Mesothelial cell of epicardium (in vitro differentiated cells): ENCODE results near the gene ZNF516. TPM values are rescaled to one million over a fixed set of nuclear protein-coding genes. Genes with fewer than 3 reads are reported as not detected.
A peak's percentile ranks its signal among the peaks of the same experiment; 100 is the strongest.

Source experiments
- DNase-seq, 2 experiments: peaks; one replicate each; pipeline ENCODE4 v3.0.0; 2021; ENCODE audit warnings: low spot score in 2 of 2; ENCODE audit not compliant: unreplicated experiment in 2 of 2
- H3K27ac Mint-ChIP-seq: 2 replicates; pipeline ENCODE4 v1.8.0; 2021; ENCODE audit warnings: mixed read lengths
- H3K27me3 Mint-ChIP-seq: 2 replicates; pipeline ENCODE4 v1.8.0; 2021; ENCODE audit warnings: low read depth, mixed read lengths
- H3K36me3 Mint-ChIP-seq: 2 replicates; pipeline ENCODE4 v1.8.0; 2021; ENCODE audit warnings: mixed read lengths
- H3K4me1 Mint-ChIP-seq: 2 replicates; pipeline ENCODE4 v1.8.0; 2021; ENCODE audit warnings: mixed read lengths
- H3K4me3 Mint-ChIP-seq: 2 replicates; pipeline ENCODE4 v1.8.0; 2021; ENCODE audit warnings: mild to moderate bottlenecking, moderate library complexity, mixed read lengths
- H3K9me3 Mint-ChIP-seq: 2 replicates; pipeline ENCODE4 v1.8.0; 2021; ENCODE audit warnings: mixed read lengths
- total RNA-seq: library from RNA; stranded (reverse); gene quantifications from 3 replicates; pipeline ENCODE4 v1.2.1, GENCODE V29; 2021
- TF ChIP-seq, protein P1 (sequence below): fragments of 200-600 bp; sonication (generic); IDR thresholded peaks from one replicate; pipeline ENCODE4 v1.5.0; 2021; ENCODE audit warnings: antibody characterized with exemption; ENCODE audit not compliant: unreplicated experiment

Gene ZNF516
- total RNA-seq, 1 donor from 2014 or later = 92.1 TPM

- H3K9me3 Mint-ChIP-seq = no peaks in the 10 kb centered on the region
- H3K36me3 Mint-ChIP-seq = no peaks in the 10 kb centered on the region
- H3K27me3 Mint-ChIP-seq = no peaks in the 10 kb centered on the region
- peaks cover 46% of the 10 kb centered on the region for H3K4me1 Mint-ChIP-seq
- peak; percentile 99 to 100 for DNase-seq
- peak overlapping the region; percentile 80 for H3K4me3 Mint-ChIP-seq
- H3K27ac Mint-ChIP-seq = peak overlapping the region; percentile 94
- TF ChIP-seq, protein P1, sequence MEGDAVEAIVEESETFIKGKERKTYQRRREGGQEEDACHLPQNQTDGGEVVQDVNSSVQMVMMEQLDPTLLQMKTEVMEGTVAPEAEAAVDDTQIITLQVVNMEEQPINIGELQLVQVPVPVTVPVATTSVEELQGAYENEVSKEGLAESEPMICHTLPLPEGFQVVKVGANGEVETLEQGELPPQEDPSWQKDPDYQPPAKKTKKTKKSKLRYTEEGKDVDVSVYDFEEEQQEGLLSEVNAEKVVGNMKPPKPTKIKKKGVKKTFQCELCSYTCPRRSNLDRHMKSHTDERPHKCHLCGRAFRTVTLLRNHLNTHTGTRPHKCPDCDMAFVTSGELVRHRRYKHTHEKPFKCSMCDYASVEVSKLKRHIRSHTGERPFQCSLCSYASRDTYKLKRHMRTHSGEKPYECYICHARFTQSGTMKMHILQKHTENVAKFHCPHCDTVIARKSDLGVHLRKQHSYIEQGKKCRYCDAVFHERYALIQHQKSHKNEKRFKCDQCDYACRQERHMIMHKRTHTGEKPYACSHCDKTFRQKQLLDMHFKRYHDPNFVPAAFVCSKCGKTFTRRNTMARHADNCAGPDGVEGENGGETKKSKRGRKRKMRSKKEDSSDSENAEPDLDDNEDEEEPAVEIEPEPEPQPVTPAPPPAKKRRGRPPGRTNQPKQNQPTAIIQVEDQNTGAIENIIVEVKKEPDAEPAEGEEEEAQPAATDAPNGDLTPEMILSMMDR = no peak
Measured at GRCh38 chr18:76492669-76493212, 2.3 kb downstream of the ZNF516 start.

DNA sequence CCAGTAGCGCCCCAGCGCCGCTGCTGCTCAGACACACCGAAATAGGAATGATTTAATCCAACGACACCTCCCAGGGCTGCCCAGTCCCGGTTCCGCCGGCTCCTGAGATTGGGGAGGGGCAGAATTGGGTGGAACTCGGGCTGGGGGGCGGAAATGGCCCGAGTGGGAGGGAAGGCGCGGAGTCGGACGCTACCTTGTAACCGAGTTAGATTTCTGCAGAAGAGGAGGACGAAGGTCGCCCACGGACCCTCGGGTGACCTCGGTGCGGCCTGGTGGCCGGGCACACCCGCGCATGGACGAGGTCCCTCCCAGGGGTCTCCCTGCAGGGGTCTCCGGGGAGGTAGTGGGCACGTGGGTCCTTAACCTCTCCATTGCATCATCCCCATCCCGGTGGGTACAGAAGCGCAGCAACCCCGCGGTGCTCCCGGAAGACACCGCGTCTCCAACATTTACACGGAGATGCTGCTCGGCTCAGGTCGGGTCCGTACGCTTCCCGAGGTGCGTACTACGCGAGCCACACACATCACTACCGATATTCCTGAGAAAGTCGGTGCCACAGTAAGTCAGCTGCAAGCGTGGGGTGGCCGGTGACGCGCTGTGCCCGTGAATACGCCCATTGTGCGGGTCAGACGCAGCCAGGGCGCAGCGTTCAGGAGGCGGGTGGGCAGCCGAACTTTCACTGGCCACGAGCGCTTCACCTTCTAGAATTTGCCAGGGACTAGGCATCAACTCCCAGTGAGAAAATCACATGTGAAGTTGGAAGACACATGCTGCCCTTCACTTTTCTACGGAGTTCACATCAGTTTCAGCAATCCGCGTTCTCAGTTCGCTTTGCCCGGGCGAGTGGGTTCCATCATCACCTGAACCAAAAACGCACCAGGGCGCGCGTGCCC lies 3.0 kb downstream of the ZNF516 start:
- TF ChIP-seq, protein P1 = no peak
- peaks cover 48% of the 10 kb centered on the region for H3K4me1 Mint-ChIP-seq
- DNase-seq = peak in 1 of 2 experiments; percentile 64
- H3K27me3 Mint-ChIP-seq = no peaks in the 10 kb centered on the region
- no peaks in the 10 kb centered on the region for H3K36me3 Mint-ChIP-seq
- H3K9me3 Mint-ChIP-seq = no peaks in the 10 kb centered on the region
- H3K4me3 Mint-ChIP-seq = peak overlapping the region; percentile 80
- peak overlapping the region; percentile 94 for H3K27ac Mint-ChIP-seq

DNA sequence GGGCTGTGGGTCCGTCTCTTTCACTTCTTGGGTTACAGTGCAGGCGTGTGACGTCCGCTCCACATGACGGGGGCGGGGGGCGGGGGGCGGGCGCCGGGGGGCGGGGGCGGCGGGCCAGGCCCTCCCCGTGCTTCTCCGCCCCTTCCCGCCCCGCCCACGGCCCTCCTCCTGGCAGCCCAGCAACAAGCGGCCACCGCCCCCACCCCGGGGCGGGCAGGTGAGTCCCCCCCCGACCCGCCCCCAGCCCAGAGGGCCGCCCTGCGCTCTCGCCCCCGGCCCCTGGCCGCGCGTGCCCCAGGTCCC lies 3.6 kb downstream of the ZNF516 start:
- Mint-ChIP-seq H3K27ac (peak overlapping the region; percentile 94), H3K27me3 (no peaks in the 10 kb centered on the region)

DNA sequence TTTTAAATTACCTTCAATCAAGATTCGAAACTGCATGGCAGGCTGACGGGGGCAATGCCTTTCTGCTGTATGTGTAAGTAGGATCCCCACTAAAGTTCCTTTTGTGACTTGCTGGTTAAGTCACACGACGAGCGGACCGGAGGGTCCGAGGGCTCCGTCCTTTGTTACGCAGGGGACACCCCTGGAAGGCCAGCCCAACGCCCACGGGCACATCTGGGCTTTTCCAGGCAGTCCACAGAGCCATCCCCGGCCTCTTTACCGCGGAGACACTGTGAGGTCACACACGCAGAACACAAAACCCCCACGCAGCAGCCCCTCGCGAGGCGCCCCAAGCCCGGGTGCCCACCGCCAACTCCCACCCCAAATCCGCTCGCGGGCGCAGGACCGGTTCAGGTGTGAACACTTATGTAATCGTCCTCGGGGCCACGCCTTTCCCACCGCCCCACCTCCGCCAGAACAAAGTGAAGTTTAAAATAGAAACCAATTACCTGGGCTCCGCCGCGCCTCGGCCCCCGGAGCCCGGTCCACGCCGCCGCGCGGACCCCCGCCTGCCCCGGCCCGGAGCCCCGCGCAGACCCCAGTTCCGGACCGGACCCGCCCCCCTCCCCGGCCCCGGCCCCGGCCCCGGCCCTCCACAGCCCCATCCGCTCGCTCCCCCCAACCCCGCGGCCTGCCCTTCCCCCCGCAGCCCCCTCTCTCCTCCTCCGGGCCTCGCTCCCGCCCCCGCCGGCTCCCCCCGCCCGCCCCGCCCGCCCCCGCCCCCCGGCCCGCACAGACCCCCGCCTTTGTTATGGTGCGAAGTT lies 4.2 kb downstream of the ZNF516 start:
- Mint-ChIP-seq H3K36me3 (no peaks in the 10 kb centered on the region), H3K9me3 (no peaks in the 10 kb centered on the region), H3K27me3 (no peaks in the 10 kb centered on the region), H3K27ac (peak overlapping the region; percentile 97), H3K4me3 (peak overlapping the region; percentile 94), H3K4me1 (peaks cover 56% of the 10 kb centered on the region)
- TF ChIP-seq, protein P1 = no peak
- peak in 1 of 2 experiments; percentile 64 for DNase-seq

More for the DNA sequence above, 3.6 kb downstream of the ZNF516 start:
- TF ChIP-seq, protein P1 = no peak
- no peaks in the 10 kb centered on the region for H3K9me3 Mint-ChIP-seq
- DNase-seq = peak; percentile 50 to 58
- peaks cover 52% of the 10 kb centered on the region for H3K4me1 Mint-ChIP-seq
- H3K4me3 Mint-ChIP-seq = peak overlapping the region; percentile 80
- H3K36me3 Mint-ChIP-seq = no peaks in the 10 kb centered on the region

DNA sequence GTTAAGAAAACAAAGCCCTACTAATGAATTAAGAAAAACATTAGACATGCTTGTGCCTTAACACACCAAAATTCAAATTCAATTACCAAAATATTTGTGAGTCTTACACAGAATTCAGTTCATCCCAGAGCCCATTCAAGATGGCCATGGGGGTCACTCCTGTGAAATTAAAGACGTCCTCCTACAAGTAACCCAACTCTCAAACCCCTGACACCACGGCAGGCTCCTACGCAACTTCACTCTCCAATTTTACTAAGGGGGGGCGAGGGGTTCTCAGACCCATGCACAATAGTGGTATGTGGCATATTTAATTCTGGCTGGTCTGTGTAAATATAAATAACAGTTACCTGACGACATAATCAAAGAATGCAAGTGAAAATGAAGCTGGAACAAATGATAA lies 5.0 kb downstream of the ZNF516 start:
- Mint-ChIP-seq H3K4me1 (peaks cover 64% of the 10 kb centered on the region), H3K4me3 (peak overlapping the region; percentile 94), H3K27ac (peak overlapping the region; percentile 97), H3K27me3 (no peaks in the 10 kb centered on the region), H3K36me3 (no peaks in the 10 kb centered on the region), H3K9me3 (no peaks in the 10 kb centered on the region)
- TF ChIP-seq, protein P1 = no peak
- DNase-seq = no peak
